NCI-H1930 (cell line): ENCODE data around the gene UBE2D2.

ENCODE experiments used
- DNase-seq, 2 experiments: peaks; one replicate each; lab custom pipeline; 2025; lab: John Stamatoyannopoulos, UW

The UBE2D2 gene

DNA sequence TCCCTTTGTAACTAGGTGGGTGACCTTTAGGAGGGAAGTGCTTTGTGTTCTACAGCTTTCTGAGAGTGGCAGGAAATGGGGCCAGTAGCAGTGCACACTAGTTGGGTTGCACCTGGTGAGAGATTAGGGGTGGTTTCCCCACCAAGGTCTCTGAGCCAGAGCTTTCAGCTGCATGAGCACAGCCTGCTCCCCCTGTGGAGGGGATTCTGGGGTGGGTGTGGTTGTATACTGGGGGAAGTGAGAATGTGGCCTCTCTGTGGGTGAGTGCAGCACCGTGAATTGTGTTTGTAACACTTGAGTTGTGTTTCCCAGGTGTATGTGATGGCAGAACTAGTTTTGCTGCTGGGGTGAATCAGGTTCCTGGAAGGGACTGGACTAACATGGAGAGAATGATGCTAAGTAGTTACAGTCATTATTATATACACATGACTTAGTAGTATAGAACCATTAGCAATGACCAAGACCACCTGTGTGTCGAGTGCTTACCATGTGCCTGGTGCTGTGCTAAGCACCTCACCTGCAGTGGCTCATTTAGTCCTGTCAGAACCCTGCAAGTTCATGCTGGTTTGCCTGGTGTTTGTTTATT is 75.2 kb downstream of the UBE2D2 start:
- no peak for DNase-seq

DNA sequence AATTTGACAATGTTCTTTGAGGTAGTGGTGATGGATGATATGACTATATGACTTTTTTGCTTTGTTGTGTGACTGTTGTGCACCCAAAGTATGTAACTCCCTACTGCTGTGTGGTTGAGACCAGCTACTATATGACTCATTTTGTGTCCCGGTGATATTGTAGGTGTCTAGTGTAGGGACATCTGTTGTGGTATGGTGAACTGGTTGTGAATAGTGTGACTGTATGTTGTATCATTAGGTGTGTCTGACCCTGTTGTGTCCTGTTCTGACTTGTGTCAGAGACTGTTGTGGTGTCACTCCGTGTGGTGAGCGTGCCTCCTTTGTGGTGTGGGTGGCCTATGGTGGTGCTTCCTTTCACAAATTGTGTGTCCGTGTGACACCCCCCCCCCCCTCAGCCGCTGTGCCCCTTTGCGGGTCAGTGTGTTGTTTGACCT is 75.9 kb downstream of the UBE2D2 start:
- no peak for DNase-seq

DNA sequence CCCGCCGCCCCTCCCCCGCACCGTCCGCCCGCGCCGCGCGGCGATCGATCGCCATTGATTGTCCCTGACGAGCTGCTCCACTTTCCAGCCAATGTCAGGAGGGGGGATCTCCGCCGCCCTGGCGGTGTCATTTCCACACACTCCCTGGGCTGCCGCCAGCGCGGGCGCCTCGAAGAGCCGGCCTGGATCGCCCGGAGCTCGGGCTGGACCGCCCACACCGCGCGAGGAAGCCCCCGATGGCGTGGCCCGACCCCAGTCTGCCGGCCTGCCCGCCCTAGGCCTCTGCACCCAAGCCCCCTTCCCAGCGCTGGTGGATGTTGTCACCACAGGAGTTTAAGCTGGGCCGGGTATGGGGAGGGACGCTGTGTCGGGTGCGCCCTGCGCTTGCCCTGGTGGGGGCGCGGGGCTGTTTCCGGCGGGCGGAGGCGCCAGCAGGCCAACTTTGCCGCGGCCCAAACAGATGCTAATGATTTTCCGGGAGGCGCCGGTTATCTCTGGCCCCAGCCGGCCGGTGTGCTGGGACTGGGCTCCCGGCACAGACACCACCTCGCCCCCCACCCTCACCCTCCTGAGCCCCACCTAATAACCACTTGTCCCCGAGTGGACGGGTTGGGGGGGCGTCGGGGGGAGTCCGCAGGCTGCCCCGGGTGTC is 76.4 kb downstream of the UBE2D2 start:
- peak; percentile 40 to 57 for DNase-seq

DNA sequence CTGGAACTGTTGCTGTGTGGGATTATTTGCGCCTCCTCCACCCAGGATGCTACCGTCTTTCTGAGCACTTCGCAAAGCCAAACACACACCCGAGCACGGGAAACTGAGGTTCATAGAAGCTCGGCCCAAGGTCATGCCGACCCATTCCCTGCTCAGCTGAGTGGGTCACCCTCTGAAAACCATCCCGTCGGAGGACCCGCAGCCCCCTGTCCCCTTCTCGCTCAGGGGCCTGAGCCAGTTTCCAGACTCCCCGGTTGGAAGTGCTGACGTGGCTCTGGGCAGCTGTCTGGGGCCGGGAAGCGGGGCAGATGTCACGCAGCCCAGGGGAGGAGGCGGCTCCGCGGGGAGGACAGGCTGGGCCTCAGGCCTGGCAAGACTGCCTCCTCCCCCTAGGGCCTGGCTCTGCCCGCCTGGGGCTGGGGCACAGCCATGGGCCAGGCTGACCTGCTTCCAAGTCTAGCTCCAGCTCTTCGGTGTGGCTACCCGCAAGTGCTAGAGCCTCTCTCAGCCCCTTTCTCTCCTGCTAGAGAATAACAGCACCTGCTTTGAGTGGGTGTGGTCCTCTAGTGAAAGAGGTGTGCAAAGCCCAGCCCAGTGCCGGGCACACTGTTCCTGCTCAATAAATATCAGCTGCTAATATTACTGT is 77.1 kb downstream of the UBE2D2 start:
- DNase-seq, result peak in 1 of 2 experiments; percentile 6

DNA sequence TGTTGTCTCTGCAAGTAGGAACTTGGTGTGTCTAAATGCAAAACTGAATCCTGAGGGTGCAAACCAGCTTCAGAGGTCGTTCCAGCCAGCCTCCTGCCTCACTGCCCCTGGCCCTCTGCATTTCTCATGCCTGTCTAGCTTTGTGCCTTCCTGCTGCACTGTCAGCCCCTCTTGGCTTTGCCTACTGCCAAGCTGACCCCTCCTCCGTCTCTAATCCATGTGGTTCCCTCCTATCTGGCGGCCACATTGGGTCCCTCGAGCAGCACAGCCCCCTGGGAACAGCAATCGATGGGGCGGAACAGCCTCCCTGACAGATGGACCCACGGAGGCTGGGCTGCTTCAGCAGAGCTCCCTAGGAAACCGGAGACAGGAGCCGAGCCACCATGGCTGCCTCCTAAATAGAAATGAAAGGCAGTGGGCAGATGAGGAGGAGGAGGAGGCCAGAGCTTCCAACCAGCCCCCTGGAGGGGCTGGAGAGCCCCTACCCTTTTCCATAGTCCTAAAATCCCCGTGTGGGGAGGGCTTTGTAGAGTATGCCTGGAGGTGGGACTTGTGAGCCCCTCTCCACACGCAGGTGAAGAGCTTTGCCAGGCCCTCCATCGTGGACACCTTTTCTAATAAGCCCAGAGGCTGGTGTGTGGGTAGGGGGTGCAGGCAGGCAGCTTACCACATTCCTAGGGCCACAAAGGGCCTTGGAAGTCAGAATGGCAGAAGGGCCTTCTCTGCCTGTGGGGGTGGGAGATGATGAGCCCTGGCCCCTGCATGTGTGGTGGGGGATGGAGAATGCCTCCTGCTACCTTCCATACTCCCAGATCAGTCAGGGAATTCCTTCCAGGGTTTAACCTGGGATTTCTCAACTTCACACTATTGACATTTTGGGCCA is 77.8 kb downstream of the UBE2D2 start:
- no peak for DNase-seq

DNA sequence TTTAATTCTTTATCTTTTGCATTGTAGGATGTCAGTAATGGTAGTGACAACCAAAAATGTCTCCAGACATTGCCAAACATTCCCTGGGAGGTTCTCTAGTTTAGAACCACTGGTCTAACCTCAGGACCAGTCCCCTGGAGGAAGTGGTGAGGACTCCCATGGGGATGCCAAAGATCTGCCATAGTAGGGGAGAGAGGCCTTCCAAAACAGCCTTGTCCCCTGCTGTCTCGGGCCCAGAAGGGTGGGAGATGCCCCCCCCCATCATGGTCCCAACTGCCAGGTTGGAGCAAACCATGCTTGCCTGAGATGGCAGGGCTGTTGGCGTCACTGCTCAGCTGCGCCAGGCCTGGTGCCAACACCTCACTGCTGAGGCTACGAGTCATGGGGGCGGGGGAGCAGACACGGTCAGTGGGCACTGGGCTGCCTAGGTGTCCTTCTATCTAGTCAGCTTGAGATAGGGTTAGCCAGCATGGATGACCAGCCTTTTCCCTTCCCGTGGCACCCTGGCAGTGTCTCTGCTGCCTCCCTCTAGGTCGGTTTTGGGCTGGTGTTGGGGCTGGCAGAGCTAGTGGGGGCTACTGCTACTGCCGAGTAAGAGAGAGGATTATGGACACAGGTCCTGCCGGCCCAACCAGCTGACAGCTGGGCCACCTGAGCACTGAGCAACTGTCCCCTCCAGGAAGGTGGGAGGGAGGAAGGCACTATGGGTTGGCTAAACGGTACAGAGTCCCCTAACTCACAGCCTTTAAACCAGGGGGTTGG is 78.7 kb downstream of the UBE2D2 start:
- no peak for DNase-seq

DNA sequence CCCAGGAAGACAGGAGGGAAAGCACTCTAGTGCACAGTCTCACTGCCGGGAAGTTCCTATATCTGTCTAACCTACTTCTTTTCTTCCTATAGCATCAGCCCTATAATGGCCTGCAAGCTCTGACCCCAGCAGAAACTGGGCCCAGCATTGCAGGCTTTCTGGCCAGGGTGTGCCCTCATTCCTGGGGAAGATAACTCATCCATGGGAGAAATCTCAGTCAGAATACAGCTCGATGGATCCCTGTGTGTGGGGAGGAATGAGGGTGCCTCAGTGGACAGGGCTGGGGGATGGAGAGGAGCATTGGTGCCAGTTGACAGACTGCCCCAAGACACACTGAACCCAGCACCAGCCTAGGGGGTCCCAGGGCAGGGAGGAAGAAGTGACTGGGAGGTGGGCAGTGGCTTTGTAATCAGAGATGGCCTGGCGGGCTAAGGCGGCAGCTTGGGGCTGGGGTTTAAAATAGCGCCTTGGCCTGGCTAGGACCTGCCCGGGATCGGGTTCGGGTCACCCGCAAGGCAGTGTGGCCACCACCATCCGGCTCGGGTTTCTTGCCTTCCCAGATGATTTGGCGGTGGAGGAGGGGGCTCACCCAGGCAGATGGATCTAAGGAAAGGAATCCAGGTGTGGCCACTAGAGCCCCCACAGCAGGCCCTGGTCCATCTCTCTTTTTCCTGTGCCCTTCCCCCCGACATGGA is 79.4 kb downstream of the UBE2D2 start:
- DNase-seq, result no peak

DNA sequence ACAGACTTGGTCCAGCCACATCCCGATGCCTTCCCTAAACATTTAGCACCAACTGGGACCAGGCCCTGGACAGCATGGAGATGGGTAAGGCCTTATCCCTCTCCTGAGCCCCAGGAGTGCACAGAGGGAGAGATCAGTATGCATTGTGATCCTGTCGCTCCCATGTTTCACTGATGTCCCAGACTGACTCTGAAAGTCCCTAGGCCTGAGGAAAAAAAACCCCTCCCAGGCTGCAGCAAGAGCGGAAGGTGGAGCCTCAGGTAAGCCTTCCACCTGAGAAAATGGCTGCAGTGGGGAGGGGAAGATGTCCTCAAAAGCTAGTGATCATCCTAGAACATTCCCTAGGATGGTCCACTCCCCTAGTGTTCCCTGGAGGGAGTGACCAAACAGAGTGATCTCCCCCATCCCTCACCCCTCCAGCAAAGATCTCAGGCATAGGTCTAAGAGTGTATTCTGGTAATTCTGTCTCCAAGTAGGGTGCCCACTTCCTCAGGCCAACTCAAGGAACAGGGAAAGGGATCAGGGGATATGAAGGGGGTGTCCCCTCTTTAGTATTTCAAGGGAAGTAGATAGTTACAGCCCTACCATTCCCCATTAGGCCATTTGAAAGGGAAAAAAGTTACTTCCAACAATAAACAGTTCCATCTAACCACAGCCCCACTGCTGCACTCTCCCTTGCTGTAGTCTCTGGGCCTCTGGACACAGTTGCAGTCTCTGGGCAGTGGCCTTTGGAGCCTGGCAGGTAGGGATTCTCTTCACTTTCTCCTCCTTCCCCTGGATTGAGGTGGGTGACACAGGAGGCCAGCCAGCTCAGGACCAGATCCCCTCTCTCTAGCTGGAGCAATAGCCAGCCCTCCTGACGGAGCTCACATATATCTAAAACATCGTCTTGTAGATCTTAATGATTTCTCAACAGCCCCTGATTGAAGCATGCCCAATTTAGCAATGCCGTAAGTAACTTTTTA is 80.3 kb downstream of the UBE2D2 start:
- no peak for DNase-seq

DNA sequence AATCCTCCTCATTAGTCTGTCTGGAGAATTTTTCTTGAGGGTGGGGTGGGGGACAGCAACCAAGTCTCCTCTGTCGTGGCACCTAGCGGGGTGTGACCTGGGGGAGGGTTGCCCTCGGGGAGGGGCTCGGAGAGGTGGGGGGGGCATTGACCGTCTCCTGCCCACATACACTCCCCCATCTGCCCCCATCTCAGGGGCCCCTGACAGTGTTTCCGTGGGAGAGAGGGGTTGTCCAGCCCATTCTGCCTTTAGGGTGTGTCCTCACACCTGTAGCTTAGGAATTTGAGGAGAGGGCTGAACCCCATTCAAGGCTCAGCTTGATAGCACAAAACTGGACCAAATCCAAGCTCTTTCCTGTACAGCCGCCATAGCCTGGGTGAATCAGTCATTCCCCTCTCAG is 81.1 kb downstream of the UBE2D2 start:
- no peak for DNase-seq

DNA sequence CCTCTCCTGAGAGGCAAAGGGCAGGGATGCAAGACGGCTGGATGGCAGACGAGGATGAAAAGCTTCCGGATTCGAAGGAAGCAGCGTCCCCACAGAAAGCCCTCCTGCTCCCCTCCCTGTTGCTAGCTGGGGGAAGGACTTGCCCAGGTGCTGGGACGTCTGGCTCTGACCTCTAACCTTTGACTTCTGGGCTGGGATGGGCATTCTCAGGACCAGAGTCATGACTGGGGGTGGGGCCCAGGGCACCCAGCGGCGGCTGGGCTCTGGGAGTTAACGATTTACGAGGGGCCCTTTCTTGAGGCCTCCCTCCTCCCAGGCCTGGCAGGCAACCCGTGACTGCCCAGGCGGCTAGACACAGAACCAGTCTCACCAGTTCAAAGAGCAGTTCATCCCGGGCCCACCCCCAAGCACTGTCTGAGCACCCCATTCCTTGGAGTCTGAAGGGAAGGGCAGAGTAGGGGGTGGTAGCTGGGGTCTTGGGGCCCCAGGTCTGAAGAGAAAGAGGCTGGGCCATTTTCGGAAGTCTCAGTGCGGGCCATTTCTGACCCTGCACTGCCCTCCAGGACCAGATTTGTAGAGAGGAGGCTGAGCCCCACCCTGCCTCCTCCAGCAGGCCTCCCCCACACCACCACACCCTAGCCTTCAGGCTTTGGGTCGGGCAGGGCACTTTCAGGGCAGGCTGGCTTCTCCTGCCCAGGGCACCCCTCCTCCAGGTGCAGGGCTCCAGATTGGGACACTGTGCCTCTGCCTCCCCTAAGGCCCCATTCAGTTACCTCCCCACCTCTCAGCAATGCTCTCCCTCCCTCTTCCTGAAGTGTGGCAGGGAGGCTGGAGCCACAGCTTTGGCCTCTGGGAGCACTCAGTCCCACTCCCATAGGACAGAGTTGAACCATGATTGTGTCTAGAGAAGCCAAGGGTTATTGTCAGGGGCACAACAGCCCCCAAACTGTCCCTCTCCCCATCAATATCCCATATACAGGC is 82.0 kb downstream of the UBE2D2 start:
- DNase-seq, result no peak

DNA sequence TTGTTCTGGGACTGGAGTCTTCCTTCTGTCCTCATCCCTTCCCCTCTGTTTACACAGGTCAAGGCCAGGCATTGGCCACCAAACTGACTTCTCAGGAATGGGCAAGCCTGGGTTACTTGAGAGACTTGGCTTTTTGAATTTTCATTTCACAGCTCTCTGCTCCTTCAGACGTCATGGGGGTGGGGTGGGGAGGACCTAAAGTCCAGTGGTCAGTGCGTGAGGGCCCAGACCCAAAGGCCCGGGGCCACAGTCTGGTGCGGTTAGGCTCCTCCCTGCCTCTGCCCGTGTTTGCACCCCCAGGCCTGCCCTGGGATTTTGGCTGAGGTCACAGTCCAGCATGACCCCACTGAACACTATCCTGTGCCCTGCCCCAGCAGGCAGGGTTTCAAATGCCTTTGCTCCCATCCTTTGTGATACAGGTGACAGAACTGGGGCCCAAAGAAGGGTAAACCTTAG is 82.9 kb downstream of the UBE2D2 start:
- no peak for DNase-seq

DNA sequence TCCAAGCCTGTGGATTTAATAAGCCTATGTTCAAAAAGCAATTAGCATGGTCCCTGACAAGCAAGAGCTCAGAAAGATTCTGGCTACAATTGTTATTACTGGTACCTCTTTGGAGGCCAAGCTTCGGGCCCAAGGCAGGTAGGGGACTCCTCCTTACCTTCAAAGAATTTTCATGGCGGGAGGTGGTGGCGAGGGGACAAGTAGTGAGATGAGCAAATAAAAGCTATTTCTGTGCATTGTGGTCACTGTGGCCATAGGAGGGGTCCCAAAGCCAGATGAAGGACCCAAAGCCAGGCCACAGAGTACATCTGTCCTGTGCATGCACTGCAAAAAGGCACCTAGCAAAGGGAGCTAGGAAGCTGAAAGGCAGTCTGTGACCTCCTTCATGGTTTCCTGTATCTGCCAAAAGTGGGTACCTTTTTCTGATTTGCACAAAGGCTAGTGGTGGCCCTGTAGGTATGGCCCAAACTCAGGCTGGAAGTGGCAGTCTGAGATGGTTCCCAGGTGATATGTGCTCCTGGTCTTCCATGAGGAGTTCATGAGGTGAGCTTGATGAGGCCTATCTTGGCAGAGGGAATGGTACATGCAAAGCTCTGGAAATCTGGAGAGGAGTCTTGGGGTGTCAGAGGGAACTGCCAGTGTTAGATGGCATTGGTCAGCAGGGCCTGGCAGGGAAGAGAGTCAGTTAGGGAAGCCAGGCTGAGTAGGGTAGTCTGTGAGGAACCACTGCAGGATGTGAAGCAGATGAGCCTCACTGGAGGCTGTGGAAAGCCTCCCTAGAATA is 83.7 kb downstream of the UBE2D2 start:
- no peak for DNase-seq

DNA sequence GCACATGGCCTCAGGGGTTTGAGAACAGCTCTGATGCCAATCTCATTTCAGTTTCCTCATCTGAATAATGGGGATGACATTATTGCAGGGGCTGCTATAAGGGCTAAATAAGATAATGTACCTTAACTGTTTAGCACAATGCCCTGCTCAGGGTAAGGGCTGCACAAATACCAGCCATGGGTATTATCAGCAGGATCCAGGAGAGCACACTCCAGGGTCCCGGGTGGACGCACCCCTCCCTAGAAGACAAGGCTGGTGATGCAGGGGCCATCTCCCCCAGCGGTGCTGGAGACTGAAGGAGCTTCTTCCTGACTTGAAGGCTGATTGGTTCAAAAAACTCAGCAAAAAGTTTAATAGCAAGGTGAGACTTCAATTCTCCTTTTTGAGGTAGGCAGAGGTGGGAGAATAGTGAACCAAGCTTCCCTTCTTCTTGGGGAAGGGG is 84.3 kb downstream of the UBE2D2 start:
- no peak for DNase-seq

DNA sequence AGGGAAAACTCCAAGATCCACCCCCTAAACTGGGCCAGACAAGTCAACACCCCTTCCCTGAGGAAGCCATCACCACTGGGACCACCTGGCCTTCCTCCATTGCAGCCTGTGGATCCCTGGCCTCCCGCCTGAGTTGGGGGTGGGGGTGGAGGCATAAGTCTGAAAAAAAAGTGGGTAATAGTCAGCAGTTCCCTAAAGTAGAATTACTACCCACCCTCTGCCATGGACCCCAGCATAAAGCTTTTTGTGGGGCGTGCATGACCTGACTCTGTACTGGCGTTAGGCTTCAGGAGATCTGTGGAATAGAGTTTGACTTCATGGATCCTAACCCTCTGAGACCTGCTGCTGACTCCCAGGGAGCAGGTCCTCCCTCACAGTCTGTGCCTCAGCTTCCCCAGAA is 85.0 kb downstream of the UBE2D2 start:
- DNase-seq, result no peak

DNA sequence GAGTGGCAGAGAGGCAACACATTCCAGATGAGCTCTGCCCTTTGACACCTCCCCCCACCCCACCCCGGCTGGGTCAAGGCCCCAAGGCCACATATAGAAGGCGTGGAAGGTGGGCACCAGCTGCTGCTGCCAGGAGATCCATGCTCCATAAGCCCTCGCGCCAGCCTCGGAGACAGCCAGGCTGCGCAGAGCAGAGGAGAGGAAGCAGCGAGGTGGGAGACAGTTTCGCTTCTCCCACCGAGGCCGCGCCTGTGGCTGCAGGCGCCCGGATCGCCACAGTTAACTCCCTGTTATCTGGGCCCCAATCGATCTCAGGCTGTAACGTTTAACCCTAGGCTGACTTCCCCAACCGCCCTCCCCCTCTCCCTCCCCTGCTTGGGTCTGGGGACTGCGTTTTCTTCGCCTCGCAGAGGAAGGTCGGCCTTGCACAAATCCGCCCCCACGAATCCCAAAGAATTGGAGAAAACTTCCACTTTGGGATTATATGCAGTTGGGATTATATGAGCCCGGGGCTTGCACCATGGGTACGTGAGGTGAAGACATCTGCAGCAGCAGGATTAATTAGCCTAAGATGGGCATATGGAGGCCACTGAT is 85.9 kb downstream of the UBE2D2 start:
- DNase-seq, result no peak

DNA sequence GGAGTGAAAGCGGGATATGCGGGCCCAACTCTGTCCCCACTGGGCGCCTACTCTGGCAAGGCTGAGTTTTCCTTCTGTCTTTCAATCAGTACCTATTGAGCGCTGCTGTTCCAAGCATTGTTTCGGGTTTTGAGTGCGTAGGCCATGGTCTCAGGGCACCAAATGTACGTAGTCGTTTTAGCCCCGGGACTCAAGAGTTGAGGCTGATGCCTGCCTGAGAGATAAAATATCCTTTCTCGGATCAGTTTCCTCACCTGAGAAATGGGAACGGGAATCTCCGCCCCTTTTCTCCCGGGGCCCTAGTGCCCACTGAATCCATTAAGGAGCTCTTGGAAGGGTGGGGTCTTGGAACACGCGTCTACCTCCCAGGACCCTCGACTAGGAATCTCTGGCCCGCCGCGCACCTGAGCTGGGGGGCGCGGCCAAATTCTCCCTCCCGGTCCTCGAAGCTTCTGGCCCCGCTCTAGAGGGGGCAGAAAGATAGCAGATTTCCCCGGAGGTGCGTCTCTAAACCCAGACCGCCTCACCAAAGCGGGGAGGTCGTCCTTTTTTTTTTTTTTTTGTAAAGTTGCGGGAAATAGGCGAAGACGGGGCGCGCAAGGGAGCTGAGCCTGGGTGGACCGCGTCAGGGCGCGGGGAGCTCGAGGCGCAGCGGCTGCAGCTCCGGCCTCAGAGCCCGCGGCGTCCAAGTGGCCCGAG is 86.5 kb downstream of the UBE2D2 start:
- DNase-seq, result no peak
